Stimulated activated CD4-positive, alpha-beta T cell treated with anti-CD3 and anti-CD28 coated beads, Interleukin-4, amount 100 ng/mL, for 24 hours (primary cell): Measurements from ENCODE around the gene INTS13.
"Not testable (repeated sequence)": the region's sequence is repeated elsewhere in the genome, so short reads cannot be mapped to it uniquely, and the experiment has no call there.

ENCODE experiments used
- DNase-seq: peaks from one replicate; pipeline ENCODE4 v3.0.0-alpha.2; 2020

Gene INTS13

DNA sequence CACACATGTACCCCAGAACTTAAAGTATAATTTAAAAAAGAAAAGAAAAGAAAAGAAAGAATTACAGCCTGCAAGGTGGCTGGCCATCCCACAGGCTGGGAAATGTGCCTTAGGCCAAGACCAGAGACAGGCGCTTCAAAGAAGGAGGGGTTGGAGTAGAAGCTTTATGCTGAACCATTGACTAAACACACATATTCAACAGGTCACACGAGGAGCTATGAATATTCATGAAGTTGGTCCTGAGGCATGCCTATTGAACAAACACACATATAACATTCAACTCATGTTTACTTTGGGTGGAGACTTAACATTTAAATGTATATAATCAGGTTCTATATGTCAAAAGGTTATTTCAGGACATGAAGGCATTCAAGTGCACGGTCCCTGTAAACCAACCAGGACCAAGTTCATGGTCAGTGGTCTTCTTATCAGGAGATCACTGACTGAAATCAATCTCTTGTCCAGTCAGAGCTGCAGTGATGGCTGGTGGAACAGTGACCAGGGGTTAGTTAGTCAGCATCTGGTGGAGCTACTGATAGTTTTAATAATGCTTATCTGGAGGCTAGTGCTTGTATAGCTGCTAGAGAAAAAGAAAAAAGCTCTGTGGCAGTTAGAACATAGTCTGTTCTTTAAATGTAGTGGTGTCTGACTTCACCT, 69.2 kb downstream of the INTS13 start:
- no peak for DNase-seq

DNA sequence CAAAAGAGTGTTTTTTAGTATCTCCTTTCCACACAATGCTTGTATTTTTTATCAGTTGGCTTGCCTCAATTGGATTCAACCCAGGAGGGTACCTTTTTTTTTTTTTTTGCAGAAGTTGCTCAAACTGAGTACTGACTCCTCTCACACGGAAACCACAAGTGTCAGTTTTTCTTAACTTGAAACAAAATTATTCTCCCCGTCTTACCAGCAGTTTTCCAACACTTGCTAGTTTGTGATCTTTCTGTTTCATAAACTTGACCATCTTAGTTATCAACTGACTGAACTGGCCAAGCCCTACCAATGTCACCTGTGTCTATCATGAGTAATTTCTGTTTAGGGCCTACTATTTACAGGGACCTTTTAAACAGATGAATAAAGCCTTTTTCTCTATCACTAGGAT, 70.7 kb downstream of the INTS13 start:
- DNase-seq: no peak

DNA sequence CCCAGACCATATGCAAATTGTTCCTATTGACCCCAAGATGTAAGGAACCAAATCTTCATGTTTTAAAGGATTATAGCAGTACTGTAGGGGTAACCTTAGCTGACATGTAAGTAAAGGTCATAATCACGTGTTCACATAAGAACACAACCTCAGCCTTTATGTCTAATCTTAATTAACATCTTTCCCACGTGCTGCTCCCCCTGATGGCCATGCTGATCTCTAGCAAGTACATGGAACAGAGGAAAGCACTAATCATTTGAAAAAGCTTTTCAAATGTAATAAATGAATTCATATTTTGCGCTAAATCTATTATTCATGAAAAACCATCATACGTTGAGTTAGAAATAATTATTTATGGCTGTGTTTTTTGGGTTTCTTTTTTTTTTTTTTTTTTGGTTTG, 74.3 kb downstream of the INTS13 start:
- DNase-seq: no peak

DNA sequence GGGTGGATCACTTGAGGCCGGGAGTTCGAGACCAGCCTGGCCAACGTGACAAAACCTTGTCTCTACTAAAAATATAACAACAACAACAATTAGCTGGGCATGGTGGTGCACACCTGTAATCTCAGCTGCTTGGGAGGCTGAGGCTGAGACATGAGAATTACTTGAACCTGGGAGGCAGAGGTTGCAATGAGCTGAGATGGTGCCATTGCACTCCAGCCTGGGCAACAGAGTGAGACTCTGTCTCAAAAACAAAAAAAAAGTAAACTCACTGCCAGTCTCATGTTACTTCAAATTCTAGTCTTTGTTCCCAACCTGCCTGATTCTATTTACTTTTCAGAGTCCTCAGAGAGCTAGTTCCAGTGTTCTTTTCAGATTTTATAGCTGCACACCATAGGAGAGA, 75.0 kb downstream of the INTS13 start:
- DNase-seq: not testable (repeated sequence)

DNA sequence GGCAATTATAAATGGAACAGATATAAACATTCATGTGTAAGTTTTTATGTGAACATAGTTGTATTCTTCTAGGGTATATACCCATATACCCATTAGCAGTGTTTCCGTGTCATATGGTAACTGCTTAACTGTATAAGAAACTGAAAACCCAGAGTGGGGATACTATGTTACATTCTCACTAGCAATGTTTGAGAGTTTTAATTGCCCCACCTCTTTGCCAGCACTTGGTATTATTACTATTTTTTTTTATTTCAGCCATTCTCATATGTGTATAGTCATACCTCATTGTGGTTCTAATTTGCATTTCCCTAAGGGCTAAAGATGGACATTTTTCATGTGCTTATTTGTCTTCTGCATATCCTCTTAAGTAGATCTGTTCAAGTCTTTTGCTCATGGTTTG, 76.1 kb downstream of the INTS13 start:
- no peak for DNase-seq

DNA sequence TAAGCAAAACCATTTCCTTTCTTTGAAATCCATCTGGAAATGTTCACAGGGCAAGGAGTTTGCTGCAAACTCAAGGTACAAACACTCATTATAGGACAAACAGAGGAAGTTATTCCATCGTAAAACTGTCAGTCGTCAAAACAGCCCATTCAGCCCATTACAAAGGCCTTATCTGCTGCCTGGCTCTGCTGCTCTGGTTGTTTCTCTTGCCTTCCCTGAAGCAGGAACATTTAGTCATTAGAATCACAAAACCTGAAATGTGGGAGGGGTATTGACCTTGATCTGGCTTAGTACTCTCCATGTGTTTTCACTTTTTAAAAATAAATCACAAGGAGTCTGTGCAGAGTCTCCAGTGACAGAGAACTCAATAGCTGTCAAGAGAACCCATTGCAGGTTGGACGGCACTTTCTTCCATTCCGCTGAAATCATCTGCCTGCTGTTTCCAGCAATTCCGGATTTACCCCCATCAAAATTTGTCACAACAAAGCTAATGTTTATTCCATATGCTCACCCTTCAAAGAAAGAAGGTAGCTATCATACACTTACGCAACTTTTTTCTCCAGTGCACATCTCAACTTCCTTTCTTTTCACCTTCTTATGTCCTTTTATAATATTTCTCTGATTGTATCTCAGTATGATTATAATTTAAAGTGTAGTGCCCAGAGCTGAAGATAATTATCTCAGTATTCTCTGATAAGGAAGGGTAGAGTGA, 80.2 kb downstream of the INTS13 start:
- DNase-seq: no peak

DNA sequence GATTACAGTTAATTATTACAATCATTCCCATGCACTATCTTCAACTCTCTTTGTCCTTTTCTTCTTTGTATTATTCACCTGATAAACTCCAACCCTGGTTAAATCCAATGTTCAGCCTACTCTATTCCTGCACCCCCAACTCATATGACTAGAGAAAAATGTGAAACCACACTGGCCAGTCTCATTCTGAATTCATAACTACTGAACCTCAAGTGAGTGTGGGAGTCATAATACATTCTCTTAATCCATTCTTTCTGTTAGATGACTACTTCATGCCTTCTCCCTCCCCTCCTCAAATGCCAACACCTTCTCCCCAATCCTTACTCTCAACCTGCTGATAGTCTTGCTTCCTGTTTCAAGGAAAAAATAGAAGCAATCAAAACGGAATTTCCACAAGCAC, 82.4 kb downstream of the INTS13 start:
- DNase-seq: no peak
